ENCODE results near the gene PLA2G12A. TPM values are rescaled to one million over a fixed set of nuclear protein-coding genes. Genes with fewer than 3 reads are reported as not detected.

Gene PLA2G12A
- total RNA-seq, 1 experiment from 2014 or later = 47.3 TPM

DNA sequence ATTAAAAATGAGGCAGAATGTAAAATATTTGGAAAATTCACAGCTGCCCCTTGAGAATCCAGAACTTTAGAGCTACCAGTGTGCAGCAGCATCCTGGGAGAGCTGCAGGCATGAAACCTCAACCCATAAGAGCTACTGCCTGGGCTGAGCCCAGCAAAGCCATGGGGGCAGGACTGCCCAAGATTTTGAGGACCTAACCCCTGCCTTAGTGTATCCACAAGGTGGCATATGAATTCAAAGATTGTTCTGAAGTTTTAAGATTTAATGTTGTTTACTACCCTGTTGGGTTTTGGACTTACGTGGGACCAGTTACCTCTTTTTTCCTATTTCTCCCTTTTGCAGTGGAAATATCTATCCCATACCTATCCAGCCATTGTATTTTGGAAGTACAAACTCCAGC lies 53.0 kb downstream of the PLA2G12A start:
- H4K8ac ChIP-seq (replicated peaks; ENCODE audit: insufficient read length, low read depth, low read length) = no peak overlapping the region
- H2BK15ac ChIP-seq (ENCODE audit: low read depth, low read length) = no peak overlapping the region
- Mint-ChIP-seq H3K9me3 (peaks cover 21 to 26% of the 10 kb centered on the region in 2 experiments), H3K4me1 (peaks cover 6 to 9% of the 10 kb centered on the region in 2 experiments), H3K36me3 (ENCODE audit: insufficient read depth in 1 of 3, low read depth in 3 of 3) (peaks cover 20 to 38% (median 26%) of the 10 kb centered on the region in 3 experiments), H3K27ac (no peak overlapping the region), H3K4me3 (no peak overlapping the region), H3K27me3 (ENCODE audit: low read depth) (no peaks in the 10 kb centered on the region)
- no peak overlapping the region for H2AK5ac ChIP-seq (ENCODE audit: insufficient read length, low read length)
- no peak overlapping the region for H2AFZ ChIP-seq (ENCODE audit: low read length)
- TF ChIP-seq, protein P1, sequence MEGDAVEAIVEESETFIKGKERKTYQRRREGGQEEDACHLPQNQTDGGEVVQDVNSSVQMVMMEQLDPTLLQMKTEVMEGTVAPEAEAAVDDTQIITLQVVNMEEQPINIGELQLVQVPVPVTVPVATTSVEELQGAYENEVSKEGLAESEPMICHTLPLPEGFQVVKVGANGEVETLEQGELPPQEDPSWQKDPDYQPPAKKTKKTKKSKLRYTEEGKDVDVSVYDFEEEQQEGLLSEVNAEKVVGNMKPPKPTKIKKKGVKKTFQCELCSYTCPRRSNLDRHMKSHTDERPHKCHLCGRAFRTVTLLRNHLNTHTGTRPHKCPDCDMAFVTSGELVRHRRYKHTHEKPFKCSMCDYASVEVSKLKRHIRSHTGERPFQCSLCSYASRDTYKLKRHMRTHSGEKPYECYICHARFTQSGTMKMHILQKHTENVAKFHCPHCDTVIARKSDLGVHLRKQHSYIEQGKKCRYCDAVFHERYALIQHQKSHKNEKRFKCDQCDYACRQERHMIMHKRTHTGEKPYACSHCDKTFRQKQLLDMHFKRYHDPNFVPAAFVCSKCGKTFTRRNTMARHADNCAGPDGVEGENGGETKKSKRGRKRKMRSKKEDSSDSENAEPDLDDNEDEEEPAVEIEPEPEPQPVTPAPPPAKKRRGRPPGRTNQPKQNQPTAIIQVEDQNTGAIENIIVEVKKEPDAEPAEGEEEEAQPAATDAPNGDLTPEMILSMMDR (conservative IDR thresholded peaks at IDR 0.05) = no peak
- no peak overlapping the region for H3K4me2 ChIP-seq (ENCODE audit: insufficient read depth, insufficient read length, low read length)
- no peak overlapping the region for H3K23ac ChIP-seq (ENCODE audit: insufficient read length, low read depth, low read length)
- no peak overlapping the region for H3K56ac ChIP-seq (ENCODE audit: insufficient read length, low read depth, low read length)
- H3K18ac ChIP-seq (ENCODE audit: insufficient read length, low read depth, low read length) = no peak overlapping the region
- no peaks in the 10 kb centered on the region for H3K9me3 ChIP-seq (ENCODE audit: control insufficient read depth, low read depth, low read length)
- H3K79me1 ChIP-seq (ENCODE audit: insufficient read depth, low read depth, low read length, poor library complexity, severe bottlenecking) = no peaks in the 10 kb centered on the region
- H2BK5ac ChIP-seq (ENCODE audit: insufficient read length, low read length) = no peak overlapping the region
- no peak for DNase-seq
- no peak overlapping the region for H3K14ac ChIP-seq (ENCODE audit: insufficient read depth, low read length)
- H4K5ac ChIP-seq (ENCODE audit: insufficient read length, low read depth, low read length) = no peak overlapping the region
- no peak overlapping the region for H4K91ac ChIP-seq (ENCODE audit: insufficient read length, low read depth, low read length)
- whole genome bisulfite sequencing (ENCODE audit: extremely low coverage, insufficient read length, low lambda C conversion rate) = no CpG with 5 or more reads among the region's 1 CpG
- H3K4me1 ChIP-seq (ENCODE audit: insufficient read depth, low read length) = no peaks in the 10 kb centered on the region
- H4K20me1 ChIP-seq (ENCODE audit: control insufficient read depth, insufficient read depth, insufficient read length) = no peaks in the 10 kb centered on the region
- no peaks in the 10 kb centered on the region for H3K79me2 ChIP-seq (ENCODE audit: insufficient read depth, low read length)
- H3T11ph ChIP-seq (ENCODE audit: low read length) = no peak overlapping the region
- no peak overlapping the region for H3K4ac ChIP-seq (ENCODE audit: low read depth, low read length)
- H2BK20ac ChIP-seq (ENCODE audit: low read depth, low read length, poor library complexity, severe bottlenecking) = no peak overlapping the region
- no peaks in the 10 kb centered on the region for H3K27me3 ChIP-seq (ENCODE audit: insufficient read depth, low read length)
- H3K9ac ChIP-seq (ENCODE audit: extremely low read depth, insufficient read length, low read length) = no peak overlapping the region
- H2BK12ac ChIP-seq (ENCODE audit: insufficient read length, low read depth, low read length) = no peak overlapping the region
- no peaks in the 10 kb centered on the region for H3K23me2 ChIP-seq (ENCODE audit: insufficient read length, low read depth, low read length, poor library complexity, severe bottlenecking)
- no peak overlapping the region for H3K27ac ChIP-seq (ENCODE audit: insufficient read length, low read depth, low read length)
- H2BK120ac ChIP-seq (ENCODE audit: low read depth, low read length, poor library complexity, severe bottlenecking) = no peak overlapping the region

All from H9 (cell line).